ENCODE measurements around the gene ARL13B.

The ARL13B gene

GRCh38 chr3:94081884-94082283 is 101.9 kb downstream of the ARL13B start:
- no peak for TF ChIP-seq CTCF (IDR thresholded peaks at IDR 0.05; ENCODE audit: control insufficient read depth, insufficient read depth, low read depth, low read length, missing control alignments)
- no peak overlapping the region for H3K4me3 ChIP-seq (ENCODE audit: control insufficient read depth, low read depth, low read length)
- DNase-seq (ENCODE audit: low read depth), result no peak

- DNase-seq (ENCODE audit: low read depth), result no peak
- TF ChIP-seq CTCF (IDR thresholded peaks at IDR 0.05; ENCODE audit: control insufficient read depth, insufficient read depth, low read depth, low read length, missing control alignments), result no peak
- no peak overlapping the region for H3K4me3 ChIP-seq (ENCODE audit: control insufficient read depth, low read depth, low read length)
Observed at GRCh38 chr3:94082391-94082937, 102.5 kb downstream of the ARL13B start.

- no peak for DNase-seq (ENCODE audit: low read depth)
- no peak for TF ChIP-seq CTCF (IDR thresholded peaks at IDR 0.05; ENCODE audit: control insufficient read depth, insufficient read depth, low read depth, low read length, missing control alignments)
Observed at GRCh38 chr3:94083261-94083660, 103.3 kb downstream of the ARL13B start.

GRCh38 chr3:94089126-94089525 is 109.2 kb downstream of the ARL13B start:
- no peak for TF ChIP-seq CTCF (IDR thresholded peaks at IDR 0.05; ENCODE audit: control insufficient read depth, insufficient read depth, low read depth, low read length, missing control alignments)
- no peak for DNase-seq (ENCODE audit: low read depth)
- no peak overlapping the region for H3K4me3 ChIP-seq (ENCODE audit: control insufficient read depth, low read depth, low read length)

More at GRCh38 chr3:94083261-94083660, 103.3 kb downstream of the ARL13B start:
- no peak overlapping the region for H3K4me3 ChIP-seq (ENCODE audit: control insufficient read depth, low read depth, low read length)

GRCh38 chr3:94092086-94092485 is 112.1 kb downstream of the ARL13B start:
- TF ChIP-seq CTCF (IDR thresholded peaks at IDR 0.05; ENCODE audit: control insufficient read depth, insufficient read depth, low read depth, low read length, missing control alignments), result no peak
- no peak overlapping the region for H3K4me3 ChIP-seq (ENCODE audit: control insufficient read depth, low read depth, low read length)
- DNase-seq (ENCODE audit: low read depth), result no peak

- no peak for TF ChIP-seq CTCF (IDR thresholded peaks at IDR 0.05; ENCODE audit: control insufficient read depth, insufficient read depth, low read depth, low read length, missing control alignments)
- no peak overlapping the region for H3K4me3 ChIP-seq (ENCODE audit: control insufficient read depth, low read depth, low read length)
- DNase-seq (ENCODE audit: low read depth), result no peak
Observed at GRCh38 chr3:94093151-94093550, 113.2 kb downstream of the ARL13B start.

- TF ChIP-seq CTCF (IDR thresholded peaks at IDR 0.05; ENCODE audit: control insufficient read depth, insufficient read depth, low read depth, low read length, missing control alignments), result no peak
- H3K4me3 ChIP-seq (ENCODE audit: control insufficient read depth, low read depth, low read length), result no peak overlapping the region
- DNase-seq (ENCODE audit: low read depth), result no peak
Observed at GRCh38 chr3:94095111-94095510, 115.2 kb downstream of the ARL13B start.
